KBM-7 (cell line): ENCODE measurements around the gene STRN3.
"Not testable (repeated sequence)": the region's sequence is repeated elsewhere in the genome, so short reads cannot be mapped to it uniquely, and the experiment has no call there.

Experiments used
- DNase-seq: peaks from one replicate; pipeline ENCODE4 v3.0.0-alpha.2; 2015
- in situ Hi-C: fragments of 300-500 bp; cut with MboI; formaldehyde crosslinking; loops from 2 replicates; pipeline ENCODE4 v1.14.3; 2020; ENCODE audit warnings: low sequenced_read_pairs, low pct_unique_long_range_greater_than_20kb, mixed read lengths

The STRN3 gene

DNA sequence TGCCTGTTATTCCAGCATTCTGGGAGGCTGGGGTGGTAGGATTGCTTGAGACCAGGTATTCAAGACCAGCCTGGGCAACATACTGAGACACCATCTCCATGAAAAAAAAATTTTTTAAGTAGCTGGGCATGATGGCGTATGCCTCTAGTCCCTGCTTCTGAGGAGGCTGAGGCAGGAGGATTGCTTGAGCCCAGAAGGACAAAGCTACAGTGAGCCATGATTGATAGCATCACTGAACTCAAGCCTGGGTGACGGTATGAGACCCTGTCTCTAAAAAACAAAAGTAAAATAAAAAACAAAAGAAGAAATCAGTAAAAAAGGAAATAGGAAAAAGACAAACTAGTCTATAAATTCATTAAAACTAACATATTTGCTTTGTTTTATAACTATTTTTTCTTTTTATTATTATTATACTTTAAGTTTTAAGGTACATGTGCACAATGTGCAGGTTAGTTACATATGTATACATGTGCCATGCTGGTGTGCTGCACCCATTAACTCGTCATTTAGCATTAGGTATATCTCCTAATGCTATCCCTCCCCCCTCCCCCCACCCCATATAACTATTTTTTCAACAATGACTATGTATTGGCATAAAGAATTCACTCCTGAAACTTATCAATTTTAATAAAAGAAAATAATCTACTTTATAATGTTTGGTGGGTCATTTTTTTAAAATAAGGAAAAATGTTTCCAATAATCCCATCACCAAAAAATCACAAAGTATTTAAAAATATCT lies 16.2 kb downstream of the STRN3 start:
- DNase-seq = no peak
- in situ Hi-C loops = no loop called here

GRCh38 chr14:31006703-31007102 lies 19.5 kb downstream of the STRN3 start:
- no peak for DNase-seq

GRCh38 chr14:31004007-31004406 lies 22.2 kb downstream of the STRN3 start:
- in situ Hi-C loops, DNase-seq: not testable (repeated sequence)

More at GRCh38 chr14:31006703-31007102, 19.5 kb downstream of the STRN3 start:
- in situ Hi-C loops = no loop called here

- in situ Hi-C loops = no loop called here
- no peak for DNase-seq
These were observed 22.9 kb downstream of the STRN3 start for GRCh38 chr14:31003284-31003683.

- in situ Hi-C loops = no loop called here
- no peak for DNase-seq
These were observed 24.9 kb downstream of the STRN3 start for GRCh38 chr14:31001339-31001658.

DNA sequence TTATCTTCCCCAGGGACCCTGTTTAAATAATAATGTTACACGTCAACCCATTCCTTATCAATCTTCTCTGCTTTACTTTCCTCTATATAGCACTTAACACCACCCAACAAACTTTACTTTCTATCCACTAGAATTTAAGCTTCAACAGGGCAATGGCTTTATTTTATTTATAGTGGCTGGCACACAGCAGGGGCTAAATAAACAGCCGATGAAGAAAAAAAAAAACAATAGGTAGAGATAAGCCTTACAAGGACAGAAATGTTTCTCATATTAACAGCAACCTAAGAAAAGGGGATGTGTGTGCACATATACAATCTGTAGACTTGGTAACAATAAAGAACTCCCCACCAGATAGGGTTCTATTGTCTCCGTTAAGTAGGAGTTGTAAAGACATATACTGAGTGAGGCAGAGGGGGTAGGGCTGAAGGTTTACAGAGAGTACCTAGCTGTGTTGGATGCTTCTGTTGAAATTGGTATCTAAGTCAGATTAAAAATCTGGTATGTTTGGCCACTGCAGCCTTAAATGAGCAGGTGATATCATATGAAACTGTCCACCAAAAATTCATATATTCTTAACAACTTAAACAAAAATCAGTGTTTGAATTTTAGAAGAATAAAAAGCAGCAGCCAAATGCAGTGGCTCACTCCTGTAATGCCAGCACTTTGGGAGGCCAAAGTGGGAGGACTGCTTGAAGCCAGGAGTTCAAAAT lies 25.4 kb downstream of the STRN3 start:
- in situ Hi-C loops = no loop called here
- no peak for DNase-seq

GRCh38 chr14:30999038-30999773 lies 27.0 kb downstream of the STRN3 start:
- DNase-seq = no peak
- in situ Hi-C loops = no loop called here

- no peak for DNase-seq
- in situ Hi-C loops = no loop called here
These were observed 28.0 kb downstream of the STRN3 start for GRCh38 chr14:30998100-30998706.

- DNase-seq = no peak
- in situ Hi-C loops = no loop called here
These were observed 29.1 kb downstream of the STRN3 start for GRCh38 chr14:30996892-30997659.

- no peak for DNase-seq
- in situ Hi-C loops = no loop called here
These were observed 30.5 kb downstream of the STRN3 start for GRCh38 chr14:30995689-30996088.

DNA sequence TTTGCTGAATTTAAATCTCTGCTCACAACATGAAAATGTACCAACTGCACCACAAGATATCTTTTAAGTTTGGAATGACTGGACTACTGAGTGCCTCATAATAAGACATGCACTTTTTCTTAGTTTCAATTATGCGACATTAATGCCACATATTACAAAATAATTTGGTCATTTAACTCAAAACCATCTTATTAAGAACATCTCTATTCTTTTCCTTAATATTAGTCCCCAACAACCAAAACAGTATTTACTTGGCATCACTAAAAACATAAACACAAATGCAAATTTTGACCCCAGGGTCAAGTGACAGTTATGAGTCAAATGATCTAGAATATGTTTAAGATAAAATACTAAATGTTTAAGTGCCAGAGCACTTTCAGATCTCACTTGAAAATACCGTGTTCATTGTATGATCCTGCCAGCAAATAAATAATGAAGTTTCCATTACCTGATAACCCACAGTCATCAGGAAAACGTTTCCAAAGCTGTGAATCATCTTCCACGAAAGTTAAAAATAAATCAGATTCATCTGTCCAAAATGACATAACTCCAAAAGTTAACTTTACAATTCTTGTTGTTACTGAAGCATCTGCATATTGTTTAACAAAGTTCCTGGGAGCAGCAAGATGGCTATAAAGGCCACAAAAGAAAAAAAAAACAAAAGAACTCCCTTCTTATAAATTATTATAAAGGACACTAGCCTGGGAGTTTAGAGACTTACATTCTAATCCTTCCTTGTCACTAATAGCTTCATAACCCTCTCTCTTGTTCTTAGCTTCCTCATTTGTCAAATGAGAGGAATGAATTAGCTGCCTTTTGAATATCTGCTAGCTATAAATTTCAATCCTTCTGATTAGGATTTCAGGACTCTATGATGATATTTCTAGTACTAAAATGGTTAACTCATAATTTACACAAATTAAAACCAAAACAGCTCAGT lies 31.2 kb downstream of the STRN3 start:
- in situ Hi-C loops = no loop called here

DNA sequence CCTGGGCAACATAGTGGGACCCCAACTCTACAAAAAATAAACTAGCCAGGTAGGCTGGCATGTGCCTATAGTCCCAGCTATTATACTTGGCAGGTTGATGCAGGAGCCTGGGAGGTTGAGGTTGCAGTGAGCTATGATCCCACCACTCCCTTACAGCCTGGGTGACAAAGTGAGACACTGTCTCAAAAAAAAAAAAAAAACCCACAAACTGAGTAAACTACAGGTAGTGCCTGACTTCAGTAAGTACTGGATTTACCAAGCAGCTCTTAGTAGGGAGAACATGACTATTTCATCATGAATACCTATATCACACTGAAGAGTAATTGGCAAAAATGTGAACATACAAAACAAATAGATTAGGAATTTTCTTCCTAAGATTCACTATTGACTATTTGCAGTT lies 33.1 kb downstream of the STRN3 start:
- in situ Hi-C loops = no loop called here
- no peak for DNase-seq

More for the DNA sequence above, 31.2 kb downstream of the STRN3 start:
- DNase-seq = no peak

GRCh38 chr14:30991408-30991807 lies 34.8 kb downstream of the STRN3 start:
- peak; percentile 18 for DNase-seq
- in situ Hi-C loops = no loop called here

- in situ Hi-C loops = no loop called here
- DNase-seq = no peak
These were observed 35.4 kb downstream of the STRN3 start for GRCh38 chr14:30990770-30991169.

DNA sequence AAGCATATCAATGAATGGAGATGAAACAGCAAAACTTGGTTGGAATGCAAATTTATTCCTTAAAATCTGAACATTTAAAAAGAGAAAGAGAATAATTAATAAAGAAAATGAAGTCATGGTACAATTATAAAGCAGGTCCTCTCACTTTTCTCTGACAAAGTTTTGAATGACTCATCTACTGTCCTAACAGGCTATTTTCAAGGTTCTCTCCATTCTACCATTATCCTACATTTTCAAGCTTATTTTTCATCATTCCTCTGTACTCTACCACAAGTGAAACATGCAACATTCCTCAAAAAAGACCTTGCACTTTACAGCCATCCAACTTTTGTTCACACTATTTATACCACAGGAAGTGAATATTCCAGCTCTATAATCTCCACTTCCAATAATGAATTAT lies 37.7 kb downstream of the STRN3 start:
- in situ Hi-C loops = no loop called here

DNA sequence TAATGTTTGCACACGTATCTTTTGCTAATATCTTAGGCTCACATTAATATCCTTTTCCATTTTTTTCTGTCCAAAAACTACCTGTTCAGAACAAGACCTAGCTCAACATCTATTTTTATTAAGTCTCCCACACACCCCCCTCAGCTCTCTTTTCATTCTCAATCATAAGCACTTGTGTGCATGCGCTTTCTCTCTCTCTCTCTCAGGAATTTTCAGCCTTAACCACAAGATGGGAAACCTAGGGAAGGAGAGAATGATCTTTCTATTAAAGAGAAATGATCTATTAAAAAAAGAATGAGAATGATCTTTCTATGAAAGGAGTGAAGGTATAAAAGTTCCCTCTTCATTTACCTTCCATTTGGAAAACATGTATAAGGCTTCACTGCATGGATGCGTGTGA lies 40.4 kb downstream of the STRN3 start:
- in situ Hi-C loops = no loop called here
- DNase-seq = no peak

More for the DNA sequence above, 37.7 kb downstream of the STRN3 start:
- no peak for DNase-seq

GRCh38 chr14:30983858-30984257 lies 42.3 kb downstream of the STRN3 start:
- DNase-seq = no peak
- in situ Hi-C loops = no loop called here

GRCh38 chr14:30982533-30982932 lies 43.6 kb downstream of the STRN3 start:
- peak; percentile 61 for DNase-seq
- in situ Hi-C loops = no loop called here
